Measurements from ENCODE around the gene SLC4A1. TPM values are rescaled to one million over a fixed set of nuclear protein-coding genes. Genes with fewer than 3 reads are reported as not detected.

Gene SLC4A1
- total and polyA plus RNA-seq, 2 of the 13 experiments (the other 11 are each of a cell fraction or from before 2014, with no cell fraction given) = not detected

DNA sequence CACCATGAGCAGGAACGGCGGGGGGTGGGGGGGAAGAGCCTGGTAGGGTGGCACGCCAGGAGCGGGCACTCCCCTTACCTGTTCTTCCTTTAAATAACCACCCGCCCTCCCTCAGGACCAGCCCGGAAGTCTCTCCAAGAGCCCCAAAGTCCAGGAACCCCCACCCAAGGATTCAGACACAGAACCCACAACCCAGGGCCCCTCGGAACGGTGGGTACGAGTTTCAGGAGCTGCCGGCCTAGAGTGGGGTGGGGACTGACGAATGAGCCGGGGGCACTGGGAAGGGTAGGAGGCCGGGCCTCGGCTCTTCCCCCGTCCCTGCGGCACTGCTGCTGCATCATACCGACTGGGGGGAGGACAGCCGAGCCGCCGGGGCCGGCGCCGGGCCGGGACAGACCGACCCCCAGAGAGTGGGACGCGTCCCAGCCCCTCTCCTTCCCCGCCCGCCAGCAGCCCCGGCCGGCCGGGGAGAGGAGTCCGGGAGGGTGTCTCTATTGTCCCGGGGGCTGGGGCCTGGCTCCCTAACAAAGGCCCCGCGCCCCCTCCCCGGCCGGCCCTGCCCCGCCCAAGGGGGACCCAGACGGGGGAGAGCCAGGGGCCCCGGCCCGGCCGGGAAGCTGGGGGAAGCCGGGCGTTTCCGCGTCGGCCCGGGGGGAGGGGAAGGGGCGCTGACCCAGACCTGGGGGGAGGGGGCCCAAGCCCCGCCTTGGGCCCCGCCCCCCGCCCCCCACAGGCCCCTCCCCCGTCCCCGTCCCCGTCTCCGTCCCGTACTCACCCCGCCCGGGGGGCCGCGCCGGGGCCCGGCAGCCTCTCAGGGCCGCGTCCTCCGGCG is 69.0 kb downstream of the SLC4A1 start (continued):
- TF ChIP-seq ZNF614 (CRISPR knock-in tag; IDR thresholded peaks at IDR 0.05; ENCODE audit: borderline replicate concordance) (peak; percentile 27; the same call in 1 of the 2 replicates), SUZ12 (IDR thresholded peaks at IDR 0.05; ENCODE audit: low read depth, low read length) (no peak), GPBP1L1 (CRISPR knock-in tag; IDR thresholded peaks at IDR 0.05) (no peak), ZBTB38 (CRISPR knock-in tag; IDR thresholded peaks at IDR 0.05) (peak; percentile 44; the same call in 1 of the 2 replicates), TRIM24 (CRISPR knock-in tag; IDR thresholded peaks at IDR 0.05) (no peak), SCMH1 (CRISPR knock-in tag; IDR thresholded peaks at IDR 0.05; ENCODE audit: borderline replicate concordance) (no peak), NR2C2 (CRISPR knock-in tag; IDR thresholded peaks at IDR 0.05; ENCODE audit: borderline replicate concordance) (no peak), ZKSCAN8 (CRISPR knock-in tag; IDR thresholded peaks at IDR 0.05; ENCODE audit: borderline replicate concordance) (peak; percentile 9; the same call in 1 of the 2 replicates), ZNF563 (CRISPR knock-in tag; IDR thresholded peaks at IDR 0.05) (peak; percentile 40), ZNF292 (CRISPR knock-in tag; IDR thresholded peaks at IDR 0.05; ENCODE audit: borderline replicate concordance, low read depth) (no peak), SRSF1 (optimal IDR thresholded peaks at IDR 0.05; ENCODE audit: low read depth, low read length) (no peak), ZNF572 (CRISPR knock-in tag; IDR thresholded peaks at IDR 0.05) (no peak), MED1 (CRISPR knock-in tag; IDR thresholded peaks at IDR 0.05) (peak; percentile 15; the same call in 1 of the 2 replicates), TEAD2 (CRISPR knock-in tag; IDR thresholded peaks at IDR 0.05) (no peak), U2AF2 (IDR thresholded peaks at IDR 0.05; ENCODE audit: low read depth, low read length) (no peak), GMEB2 (CRISPR knock-in tag; IDR thresholded peaks at IDR 0.05; ENCODE audit: low read depth) (peak; percentile 25; the same call in 1 of the 2 replicates), CHD2 (IDR thresholded peaks at IDR 0.05; ENCODE audit: low read depth, low read length) (peak; percentile 43; the same call in 1 of the 2 replicates)
- TF ChIP-seq, protein P1, sequence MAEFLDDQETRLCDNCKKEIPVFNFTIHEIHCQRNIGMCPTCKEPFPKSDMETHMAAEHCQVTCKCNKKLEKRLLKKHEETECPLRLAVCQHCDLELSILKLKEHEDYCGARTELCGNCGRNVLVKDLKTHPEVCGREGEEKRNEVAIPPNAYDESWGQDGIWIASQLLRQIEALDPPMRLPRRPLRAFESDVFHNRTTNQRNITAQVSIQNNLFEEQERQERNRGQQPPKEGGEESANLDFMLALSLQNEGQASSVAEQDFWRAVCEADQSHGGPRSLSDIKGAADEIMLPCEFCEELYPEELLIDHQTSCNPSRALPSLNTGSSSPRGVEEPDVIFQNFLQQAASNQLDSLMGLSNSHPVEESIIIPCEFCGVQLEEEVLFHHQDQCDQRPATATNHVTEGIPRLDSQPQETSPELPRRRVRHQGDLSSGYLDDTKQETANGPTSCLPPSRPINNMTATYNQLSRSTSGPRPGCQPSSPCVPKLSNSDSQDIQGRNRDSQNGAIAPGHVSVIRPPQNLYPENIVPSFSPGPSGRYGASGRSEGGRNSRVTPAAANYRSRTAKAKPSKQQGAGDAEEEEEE (CRISPR knock-in tag; IDR thresholded peaks at IDR 0.05; ENCODE audit: borderline replicate concordance) = no peak
- TF ChIP-seq, protein P2, sequence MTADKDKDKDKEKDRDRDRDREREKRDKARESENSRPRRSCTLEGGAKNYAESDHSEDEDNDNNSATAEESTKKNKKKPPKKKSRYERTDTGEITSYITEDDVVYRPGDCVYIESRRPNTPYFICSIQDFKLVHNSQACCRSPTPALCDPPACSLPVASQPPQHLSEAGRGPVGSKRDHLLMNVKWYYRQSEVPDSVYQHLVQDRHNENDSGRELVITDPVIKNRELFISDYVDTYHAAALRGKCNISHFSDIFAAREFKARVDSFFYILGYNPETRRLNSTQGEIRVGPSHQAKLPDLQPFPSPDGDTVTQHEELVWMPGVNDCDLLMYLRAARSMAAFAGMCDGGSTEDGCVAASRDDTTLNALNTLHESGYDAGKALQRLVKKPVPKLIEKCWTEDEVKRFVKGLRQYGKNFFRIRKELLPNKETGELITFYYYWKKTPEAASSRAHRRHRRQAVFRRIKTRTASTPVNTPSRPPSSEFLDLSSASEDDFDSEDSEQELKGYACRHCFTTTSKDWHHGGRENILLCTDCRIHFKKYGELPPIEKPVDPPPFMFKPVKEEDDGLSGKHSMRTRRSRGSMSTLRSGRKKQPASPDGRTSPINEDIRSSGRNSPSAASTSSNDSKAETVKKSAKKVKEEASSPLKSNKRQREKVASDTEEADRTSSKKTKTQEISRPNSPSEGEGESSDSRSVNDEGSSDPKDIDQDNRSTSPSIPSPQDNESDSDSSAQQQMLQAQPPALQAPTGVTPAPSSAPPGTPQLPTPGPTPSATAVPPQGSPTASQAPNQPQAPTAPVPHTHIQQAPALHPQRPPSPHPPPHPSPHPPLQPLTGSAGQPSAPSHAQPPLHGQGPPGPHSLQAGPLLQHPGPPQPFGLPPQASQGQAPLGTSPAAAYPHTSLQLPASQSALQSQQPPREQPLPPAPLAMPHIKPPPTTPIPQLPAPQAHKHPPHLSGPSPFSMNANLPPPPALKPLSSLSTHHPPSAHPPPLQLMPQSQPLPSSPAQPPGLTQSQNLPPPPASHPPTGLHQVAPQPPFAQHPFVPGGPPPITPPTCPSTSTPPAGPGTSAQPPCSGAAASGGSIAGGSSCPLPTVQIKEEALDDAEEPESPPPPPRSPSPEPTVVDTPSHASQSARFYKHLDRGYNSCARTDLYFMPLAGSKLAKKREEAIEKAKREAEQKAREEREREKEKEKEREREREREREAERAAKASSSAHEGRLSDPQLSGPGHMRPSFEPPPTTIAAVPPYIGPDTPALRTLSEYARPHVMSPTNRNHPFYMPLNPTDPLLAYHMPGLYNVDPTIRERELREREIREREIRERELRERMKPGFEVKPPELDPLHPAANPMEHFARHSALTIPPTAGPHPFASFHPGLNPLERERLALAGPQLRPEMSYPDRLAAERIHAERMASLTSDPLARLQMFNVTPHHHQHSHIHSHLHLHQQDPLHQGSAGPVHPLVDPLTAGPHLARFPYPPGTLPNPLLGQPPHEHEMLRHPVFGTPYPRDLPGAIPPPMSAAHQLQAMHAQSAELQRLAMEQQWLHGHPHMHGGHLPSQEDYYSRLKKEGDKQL (CRISPR knock-in tag; IDR thresholded peaks at IDR 0.05; ENCODE audit: low read depth) = no peak
